Ishikawa (cell line): ENCODE data around the gene SDK1.

Source experiments
- EGR1 ChIP-seq: IDR thresholded peaks from 2 replicates; pipeline ENCODE4 v1.6.1; 2012
- EP300 ChIP-seq: IDR thresholded peaks from 2 replicates; pipeline ENCODE4 v1.6.1; 2012; ENCODE audit warnings: borderline replicate concordance
- RAD21 ChIP-seq: IDR thresholded peaks from 2 replicates; pipeline ENCODE4 v1.6.1; 2012; ENCODE audit warnings: low read depth
- TAF1 ChIP-seq: IDR thresholded peaks from 2 replicates; pipeline ENCODE4 v1.6.1; 2012; ENCODE audit warnings: low read depth, mild to moderate bottlenecking
- USF1 ChIP-seq: IDR thresholded peaks from 2 replicates; pipeline ENCODE4 v1.6.1; 2012
- ZBTB7A ChIP-seq: IDR thresholded peaks from 2 replicates; pipeline ENCODE4 v1.6.1; 2012; ENCODE audit warnings: low read depth

- TF ChIP-seq EP300 (no peak), TAF1 (no peak), RAD21 (no peak), USF1 (no peak), EGR1 (no peak), ZBTB7A (no peak)
Measured at GRCh38 chr7:4067476-4067760, 766.4 kb downstream of the SDK1 start.
